Measurements from ENCODE around the gene GAS7.
"Not testable (repeated sequence)": the region's sequence is repeated elsewhere in the genome, so short reads cannot be mapped to it uniquely, and the experiment has no call there.

The GAS7 gene

DNA sequence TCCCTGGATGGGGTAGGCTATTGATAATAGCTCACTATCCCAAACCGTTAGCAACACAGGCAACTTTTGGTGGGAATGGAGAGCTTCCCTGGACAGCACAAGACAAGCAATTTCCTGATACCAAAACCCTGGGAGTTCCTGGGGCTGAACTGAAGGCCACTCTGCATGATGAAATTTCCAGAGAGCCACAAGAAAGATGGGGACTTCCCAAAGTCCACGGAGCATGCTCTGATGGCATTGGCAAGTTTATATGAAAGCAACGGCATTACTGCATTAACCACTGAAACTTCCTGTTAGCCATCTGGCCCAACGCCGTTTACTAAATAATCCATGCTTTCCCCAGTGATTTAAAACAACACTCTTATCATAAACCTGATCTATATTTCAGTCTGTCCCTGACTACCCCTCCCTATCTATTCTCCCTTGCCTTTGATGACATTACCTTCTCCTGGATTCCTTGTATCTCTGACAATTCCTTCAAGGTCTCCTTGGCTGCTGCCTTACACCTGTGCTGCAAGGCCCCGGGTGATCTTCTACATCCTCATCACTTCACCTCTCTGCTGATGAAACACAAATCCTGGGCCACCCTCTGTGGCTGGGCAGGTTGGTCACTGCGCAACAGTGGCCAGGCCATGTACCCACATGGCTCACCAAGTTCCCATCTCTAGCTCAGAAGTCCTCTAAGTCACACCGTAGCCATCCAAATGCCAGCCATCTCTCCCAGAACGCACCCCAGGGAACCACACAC, 184.9 kb downstream of the GAS7 start:
- FAIRE-seq = no peak

- FAIRE-seq = no peak
These were observed 187.7 kb downstream of the GAS7 start for GRCh38 chr17:10010752-10011151.

DNA sequence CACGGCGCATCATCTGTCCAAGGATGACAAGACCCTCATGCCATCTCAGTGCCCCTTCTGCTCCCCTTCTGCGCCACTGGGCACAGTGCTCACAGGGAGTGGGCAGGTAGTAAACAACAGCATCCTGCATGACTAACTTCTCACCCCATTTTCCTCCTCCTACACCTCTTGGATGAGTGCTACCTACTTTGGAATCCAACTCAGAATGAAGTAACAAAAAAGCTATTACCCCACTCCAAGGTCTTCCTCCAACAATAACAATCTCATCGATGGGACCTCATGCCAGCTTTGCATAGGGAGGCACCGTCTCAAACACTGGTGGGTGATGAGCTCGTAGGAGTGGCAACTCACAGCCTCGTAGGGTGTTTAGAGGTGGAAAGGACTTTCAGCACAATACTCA, 194.7 kb downstream of the GAS7 start:
- FAIRE-seq = no peak

DNA sequence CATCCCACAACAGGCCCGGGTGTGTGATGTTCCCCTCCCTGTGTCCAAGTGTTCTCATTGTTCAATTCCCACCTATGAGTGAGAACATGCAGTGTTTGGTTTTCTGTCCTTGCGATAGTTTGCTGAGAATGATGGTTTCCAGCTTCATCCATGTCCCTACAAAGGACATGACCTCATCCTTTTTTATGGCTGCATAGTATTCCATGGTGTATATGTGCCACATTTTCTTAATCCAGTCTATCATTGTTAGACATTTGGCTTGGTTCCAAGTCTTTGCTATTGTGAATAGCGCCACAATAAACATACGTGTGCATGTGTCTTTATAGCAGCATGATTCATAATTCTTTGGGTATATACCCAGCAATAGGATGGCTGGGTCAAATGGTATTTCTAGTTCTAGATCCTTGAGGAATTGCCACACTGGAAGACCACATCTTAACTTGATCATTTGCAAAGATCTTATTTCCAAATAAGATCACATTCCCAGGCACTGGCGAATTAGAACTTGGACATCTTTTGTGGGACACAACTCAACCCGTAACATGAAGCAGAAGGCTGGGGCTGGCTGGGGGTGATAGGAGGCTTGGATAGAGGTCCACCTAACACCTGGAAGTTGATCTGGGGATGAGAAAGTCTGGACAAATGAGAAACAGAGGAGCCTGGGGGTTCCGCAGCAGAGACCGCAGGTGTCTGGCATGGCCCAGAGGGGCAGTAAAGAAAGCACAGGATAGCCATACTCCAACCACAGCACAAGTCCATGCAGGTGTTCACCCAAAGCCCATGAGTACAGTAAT, 195.6 kb downstream of the GAS7 start:
- not testable (repeated sequence) for FAIRE-seq

- no peak for FAIRE-seq
These were observed 197.0 kb downstream of the GAS7 start for GRCh38 chr17:10001306-10001873.

DNA sequence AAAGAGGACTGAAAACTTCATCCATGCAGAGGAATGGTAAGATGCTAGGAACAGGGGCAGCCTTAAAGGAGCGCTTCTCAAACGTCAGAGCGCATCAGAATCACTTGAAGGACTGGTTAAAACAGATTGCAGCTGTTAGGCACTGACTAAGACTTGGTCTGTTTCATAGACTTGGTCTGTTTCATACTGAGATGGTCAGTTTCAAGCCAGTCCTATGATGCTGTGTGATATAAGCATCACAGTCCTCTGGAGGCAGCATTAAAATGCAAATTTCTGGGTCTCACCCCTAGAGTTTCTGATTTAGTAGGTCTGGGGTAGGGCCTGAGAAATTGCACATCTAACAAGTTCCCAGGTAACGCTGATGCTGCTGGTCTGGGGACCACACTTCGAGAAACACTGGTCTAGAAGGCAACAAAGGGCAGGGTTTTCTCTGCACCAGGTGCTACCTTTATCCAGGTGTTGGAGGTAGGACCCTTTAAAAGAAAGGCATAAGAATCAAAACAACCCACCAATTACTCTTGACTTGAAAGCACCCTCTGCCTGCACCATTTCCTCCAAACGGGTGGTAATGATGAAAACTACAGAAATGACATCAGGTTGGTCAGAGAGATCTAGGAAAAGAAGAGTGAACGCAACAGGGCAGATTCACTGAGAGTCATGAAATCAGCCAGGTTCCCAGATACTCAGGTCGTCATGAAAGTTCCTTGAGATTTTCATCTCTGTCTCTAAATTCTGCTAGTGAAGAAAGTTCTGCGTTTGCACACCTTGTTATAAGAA, 198.3 kb downstream of the GAS7 start:
- FAIRE-seq = no peak

GRCh38 chr17:9998060-9998459, 200.3 kb downstream of the GAS7 start:
- FAIRE-seq = no peak

DNA sequence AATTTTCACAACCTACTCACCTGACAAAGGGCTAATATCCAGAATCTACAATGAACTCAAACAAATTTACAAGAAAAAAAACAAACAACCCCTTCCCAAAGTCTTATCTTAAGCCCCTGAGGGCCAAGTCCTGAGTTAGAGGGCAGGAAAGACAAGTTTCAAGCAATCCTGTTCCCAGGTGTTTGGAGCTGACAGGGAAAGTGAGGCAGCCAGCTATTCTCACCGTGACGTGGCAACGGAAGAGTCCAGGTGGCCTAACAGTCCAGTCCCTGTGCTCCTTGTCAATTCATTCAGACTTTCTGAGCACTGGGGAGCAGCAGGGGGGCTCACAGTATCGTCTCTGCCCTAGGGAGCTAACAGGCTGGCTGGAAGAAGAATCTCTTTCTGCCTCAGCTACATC, 203.6 kb downstream of the GAS7 start:
- FAIRE-seq = no peak

GRCh38 chr17:9991796-9992195, 206.6 kb downstream of the GAS7 start:
- FAIRE-seq = no peak

DNA sequence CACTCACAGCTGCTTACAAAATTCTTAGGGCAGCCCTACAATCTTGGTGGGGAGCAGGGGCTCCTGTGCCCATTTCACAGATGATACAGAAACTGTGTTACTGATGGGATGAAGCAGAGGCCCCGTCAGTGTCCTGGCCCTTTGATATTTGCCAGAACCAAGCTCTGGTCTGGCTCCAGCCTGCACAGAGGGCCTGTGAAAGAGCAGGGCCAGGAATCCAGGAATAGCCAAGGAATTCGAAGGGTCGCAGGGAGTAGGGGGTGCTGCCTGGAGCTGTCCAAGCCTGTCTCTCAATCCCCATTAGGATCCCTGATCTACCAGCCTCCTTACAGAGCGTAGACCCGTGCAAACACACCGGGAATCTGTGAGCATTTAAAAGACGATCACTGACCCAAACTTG, 207.1 kb downstream of the GAS7 start:
- FAIRE-seq = no peak

GRCh38 chr17:9987779-9988585, 210.4 kb downstream of the GAS7 start:
- FAIRE-seq = no peak

DNA sequence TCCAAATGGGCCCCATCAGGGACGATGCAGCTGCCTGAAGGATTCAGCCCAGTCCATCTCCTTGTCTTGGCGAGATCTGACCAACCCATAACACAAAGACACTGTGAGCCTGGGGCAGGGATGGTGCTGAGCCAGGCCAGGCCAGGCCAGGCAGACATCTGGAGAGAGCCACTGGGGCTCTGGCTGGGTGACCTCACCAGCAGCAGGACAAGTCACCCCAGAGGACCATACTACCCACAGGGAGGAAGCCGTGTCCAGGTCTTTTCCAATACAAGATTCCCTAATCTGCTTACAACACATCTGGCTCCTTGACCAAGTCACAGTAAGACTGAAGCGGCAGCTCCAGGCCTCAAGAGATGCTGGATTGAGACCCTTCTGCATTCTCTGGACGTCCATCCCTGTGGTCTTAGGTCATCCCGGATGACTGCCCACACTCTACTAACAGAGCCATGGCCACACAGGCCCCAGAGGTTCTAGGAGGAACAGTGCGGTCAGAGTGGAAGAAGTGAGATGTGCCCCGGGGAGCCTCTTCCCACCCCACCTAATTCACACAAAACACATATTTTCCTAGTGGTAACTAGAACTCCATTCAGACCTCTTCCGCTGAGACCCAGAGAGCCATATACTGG, 211.5 kb downstream of the GAS7 start:
- no peak for FAIRE-seq

GRCh38 chr17:9985646-9986045, 212.8 kb downstream of the GAS7 start:
- no peak for FAIRE-seq

DNA sequence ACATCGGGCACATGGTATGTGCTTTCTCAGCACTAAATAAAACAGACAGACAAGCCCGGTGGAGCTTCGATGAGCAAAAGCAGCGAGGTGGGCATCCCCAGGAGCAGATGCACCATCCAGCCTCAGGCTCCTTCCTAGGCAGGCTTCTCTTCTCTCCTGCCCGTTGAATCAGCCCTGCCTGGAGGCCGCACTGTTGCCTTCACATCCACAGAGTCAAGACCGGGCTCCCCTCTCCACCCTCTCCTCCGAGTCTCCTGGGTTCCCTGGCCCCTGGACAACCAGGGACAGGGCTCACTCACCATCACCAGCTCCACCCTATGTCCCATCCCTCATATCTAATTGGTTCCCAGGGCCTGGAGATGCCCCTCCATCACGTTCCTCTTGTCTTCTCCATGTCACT, 213.6 kb downstream of the GAS7 start:
- no peak for FAIRE-seq

DNA sequence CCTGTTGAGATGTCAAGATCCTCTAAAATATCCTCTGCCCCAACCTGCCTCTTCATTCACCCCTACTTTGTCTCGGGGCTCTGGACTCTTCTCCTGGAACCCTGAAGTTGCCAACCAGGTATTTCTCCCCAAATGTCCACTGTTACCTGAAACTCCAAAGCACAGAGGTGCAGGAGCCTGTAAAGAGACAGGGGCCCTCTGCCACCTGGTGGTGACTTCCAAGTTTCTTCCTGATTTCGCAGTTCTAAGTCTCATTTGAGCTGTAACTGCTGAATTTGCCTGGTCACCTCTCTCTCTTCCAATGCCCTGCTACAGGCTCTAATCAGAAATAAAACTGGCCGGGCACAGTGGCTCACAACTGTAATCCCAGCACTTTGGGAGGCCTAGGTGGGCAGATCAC, 216.2 kb downstream of the GAS7 start:
- no peak for FAIRE-seq

DNA sequence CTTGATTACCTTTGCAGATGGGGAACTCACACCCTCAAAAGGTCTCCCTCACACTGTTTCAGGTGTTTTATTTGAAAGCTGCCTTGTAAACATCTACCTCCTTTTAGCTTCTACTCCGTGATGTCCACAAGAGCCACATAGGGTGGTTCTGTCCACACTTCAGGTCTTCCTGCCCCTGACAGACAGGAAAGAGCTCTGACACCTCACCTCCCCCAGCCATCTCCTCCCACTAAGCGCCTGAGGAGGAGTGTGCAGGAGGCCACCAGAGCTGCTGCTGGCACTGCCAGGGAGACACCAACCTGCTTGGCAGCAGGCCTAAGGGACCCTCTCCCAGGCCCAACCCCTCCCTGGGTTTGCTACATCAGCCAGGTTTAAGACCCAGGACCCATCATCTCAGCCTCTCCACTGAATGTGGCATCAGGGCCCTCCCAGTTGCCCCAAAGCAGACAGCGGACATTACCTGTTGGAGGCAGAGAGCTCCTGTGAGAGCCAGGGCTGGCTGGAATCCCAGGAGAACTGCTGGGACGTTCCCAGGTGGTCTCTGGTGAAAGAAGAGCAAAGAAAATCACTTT, 217.0 kb downstream of the GAS7 start:
- FAIRE-seq = no peak

DNA sequence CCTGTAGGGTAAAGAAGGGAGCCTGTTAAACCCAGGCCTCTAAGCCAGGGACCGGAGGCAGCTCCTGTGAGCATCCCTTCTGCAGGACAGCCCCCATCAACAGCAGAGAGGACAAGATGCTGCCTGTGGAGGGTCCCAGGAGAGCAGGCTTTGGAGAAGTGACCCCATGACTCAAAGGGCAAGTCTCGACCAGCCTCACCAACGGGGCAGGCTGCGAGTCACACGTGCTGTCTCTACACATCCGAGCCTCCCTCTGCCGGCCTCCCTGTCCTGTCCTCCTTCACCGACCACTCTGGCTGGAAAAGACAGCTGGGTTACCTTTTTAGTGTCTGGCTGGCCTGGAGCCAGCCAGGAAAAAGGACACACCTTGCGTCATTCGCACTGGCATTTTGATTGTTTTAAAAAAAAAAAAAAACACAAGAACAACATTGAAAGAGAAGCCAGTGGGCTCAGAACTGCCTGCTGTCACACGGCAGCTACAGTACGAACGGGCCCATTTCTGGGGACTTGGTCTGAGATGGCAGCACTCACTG, 218.9 kb downstream of the GAS7 start:
- no peak for FAIRE-seq

GRCh38 chr17:9977180-9977575, 221.2 kb downstream of the GAS7 start:
- FAIRE-seq = no peak

DNA sequence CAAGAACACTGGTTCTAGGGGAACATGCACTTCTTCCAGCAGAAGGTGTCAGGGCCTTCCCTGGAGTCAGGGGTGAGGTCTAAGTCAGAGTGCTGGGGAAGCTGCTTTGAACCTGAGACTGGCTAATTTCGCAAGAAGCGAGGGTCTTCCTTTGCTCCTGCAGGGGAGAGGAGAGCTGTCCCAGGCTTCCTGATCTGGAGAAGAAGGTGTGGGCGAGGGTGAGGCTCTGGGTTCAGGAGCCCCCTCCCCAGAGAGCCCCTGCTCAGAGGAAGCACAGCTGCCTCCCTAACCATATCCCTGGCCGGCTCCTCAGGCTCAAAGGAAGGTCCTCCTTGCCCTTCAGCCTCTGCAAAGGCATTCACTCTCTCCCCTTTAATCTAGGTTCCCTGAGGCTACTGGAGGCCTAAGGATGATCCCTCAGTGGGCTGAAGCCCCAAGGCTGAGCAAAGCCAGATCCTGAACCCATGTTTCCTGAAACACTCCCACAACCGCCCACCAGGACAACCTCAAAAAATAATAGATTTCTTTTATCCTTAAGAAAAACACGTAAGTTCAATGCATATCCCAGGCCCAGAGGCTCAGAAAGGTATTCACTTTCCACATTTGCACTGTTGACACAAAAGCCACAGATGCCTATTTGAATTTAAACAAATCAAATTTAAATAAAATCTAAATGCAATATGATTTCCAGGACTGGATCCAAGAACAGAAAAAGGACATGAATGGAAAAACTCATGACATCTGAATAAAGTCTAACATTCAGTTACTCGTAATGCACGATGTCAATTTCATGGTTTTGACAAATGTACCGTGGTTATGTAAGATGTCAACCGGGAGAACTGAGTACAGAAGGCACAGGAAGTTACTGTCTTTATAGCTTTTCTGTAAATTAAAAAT, 221.9 kb downstream of the GAS7 start:
- no peak for FAIRE-seq

Measured in endometrium (tissue), 2 donors.